Esophagus muscularis mucosa (tissue), 4 donors: ENCODE data around the gene COMMD8. TPM values are rescaled to one million over a fixed set of nuclear protein-coding genes. Genes with fewer than 3 reads are reported as not detected.

ENCODE experiments used
- DNase-seq: peaks from one replicate; pipeline ENCODE4 v3.0.0-alpha.2; 2017; ENCODE audit errors: extremely low spot score
- H3K27ac ChIP-seq, 4 donors: fragments of 200-600 bp; sonication (generic); replicated peaks in 1 of 4; 1 replicate in 3 of 4; 2 replicates in 1 of 4; pipeline ENCODE4 v1.5.1; 2016 to 2019; ENCODE audit warnings: mild to moderate bottlenecking in 1 of 4
- H3K27me3 ChIP-seq, 4 donors: fragments of 200-600 bp; sonication (generic); one replicate each; pipeline versions ENCODE4 v1.5.1 to v1.6.0; 2016 to 2019
- H3K36me3 ChIP-seq, 4 donors: fragments of 200-600 bp; sonication (generic); one replicate each; pipeline ENCODE4 v1.5.1; 2016 to 2019
- H3K4me1 ChIP-seq, 4 donors: fragments of 200-600 bp; sonication (generic); one replicate each; pipeline ENCODE4 v1.5.1; 2016 to 2019
- H3K4me3 ChIP-seq, 4 donors: fragments of 200-600 bp; sonication (generic); 1 replicate in 2 of 4; 2 replicates in 2 of 4; pipeline ENCODE4 v1.5.1; 2016 to 2019; ENCODE audit warnings: mild to moderate bottlenecking in 4 of 4, moderate library complexity in 1 of 4
- H3K9me3 ChIP-seq, 4 donors: fragments of 200-600 bp; sonication (generic); 1 replicate in 3 of 4; 2 replicates in 1 of 4; pipeline ENCODE4 v1.5.1; 2016 to 2019
- EP300 ChIP-seq: sonication (generic); formaldehyde crosslinking; IDR thresholded peaks from one replicate; pipeline ENCODE4 v1.6.1; 2017; ENCODE audit warnings: antibody characterized with exemption
- POLR2A ChIP-seq: fragments of 450-650 bp; IDR thresholded peaks from one replicate; pipeline ENCODE4 v1.6.1; 2017; ENCODE audit warnings: antibody characterized with exemption, moderate library complexity, mild to moderate bottlenecking, low read depth
- POLR2AphosphoS5 ChIP-seq, 2 donors: sonication (generic); formaldehyde crosslinking; IDR thresholded peaks; one replicate each; pipeline ENCODE4 v1.6.1; 2017; ENCODE audit warnings: antibody characterized with exemption in 2 of 2
- WGBS: methylation state at CpG from one replicate; pipeline ENCODE4 v1.1.5; 2018; 5-methylcytosine and 5-hydroxymethylcytosine counted together
- intact Hi-C: fragments of 100-400 bp; cut with DNase I; formaldehyde crosslinking; loops from one replicate; pipeline ENCODE4 v1.15.1; 2023
- total RNA-seq, 4 donors: library from RNA; depleted of rRNA; stranded (reverse); fragments of >200 nt; gene quantifications; one replicate each; pipeline versions ENCODE4 v1.1.0 to v1.2.1, GENCODE V29; 2016
- TF ChIP-seq, protein P1 (sequence below), 3 experiments: fragments of 200-600 bp in 2 of 3; fragments of 450-650 bp in 1 of 3; sonication (generic) in 2 of 3; IDR thresholded peaks; one replicate each; pipeline ENCODE4 v1.5.1; 2017 to 2019; ENCODE audit warnings: antibody characterized with exemption in 3 of 3, mild to moderate bottlenecking in 2 of 3, moderate library complexity in 1 of 3

Gene COMMD8
- total RNA-seq, 4 donors from 2014 or later: 10.3 to 19.9 (median 14.1) TPM

DNA sequence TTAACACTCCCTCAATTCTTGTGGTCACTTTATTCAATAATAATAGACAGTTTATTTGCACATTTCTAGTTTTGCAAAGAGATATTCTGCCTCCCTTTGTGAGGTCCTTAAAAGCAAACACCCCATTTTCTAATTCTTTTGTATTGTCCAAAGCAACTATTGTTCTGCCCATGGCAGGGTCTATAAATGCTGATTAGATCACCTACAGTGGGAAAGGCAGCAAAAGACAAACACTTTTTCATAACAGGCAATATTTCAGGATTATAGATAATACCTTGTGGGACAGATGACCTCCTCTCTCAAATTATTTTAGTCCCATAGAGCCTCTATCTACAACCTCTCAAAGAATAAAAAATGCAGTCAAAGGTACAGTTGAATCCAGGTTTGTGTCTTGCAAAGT, 28.6 kb downstream of the COMMD8 start:
- no peaks in the 10 kb centered on the region for H3K36me3 ChIP-seq
- no peak overlapping the region for H3K27ac ChIP-seq
- no peak overlapping the region for H3K4me3 ChIP-seq
- intact Hi-C loops: no loop called here
- no peaks in the 10 kb centered on the region for H3K9me3 ChIP-seq
- no peaks in the 10 kb centered on the region for H3K27me3 ChIP-seq
- no peak for DNase-seq
- TF ChIP-seq EP300 (no peak), POLR2A (no peak), POLR2AphosphoS5 (IDR thresholded peaks at IDR 0.05) (no peak)
- TF ChIP-seq, protein P1, sequence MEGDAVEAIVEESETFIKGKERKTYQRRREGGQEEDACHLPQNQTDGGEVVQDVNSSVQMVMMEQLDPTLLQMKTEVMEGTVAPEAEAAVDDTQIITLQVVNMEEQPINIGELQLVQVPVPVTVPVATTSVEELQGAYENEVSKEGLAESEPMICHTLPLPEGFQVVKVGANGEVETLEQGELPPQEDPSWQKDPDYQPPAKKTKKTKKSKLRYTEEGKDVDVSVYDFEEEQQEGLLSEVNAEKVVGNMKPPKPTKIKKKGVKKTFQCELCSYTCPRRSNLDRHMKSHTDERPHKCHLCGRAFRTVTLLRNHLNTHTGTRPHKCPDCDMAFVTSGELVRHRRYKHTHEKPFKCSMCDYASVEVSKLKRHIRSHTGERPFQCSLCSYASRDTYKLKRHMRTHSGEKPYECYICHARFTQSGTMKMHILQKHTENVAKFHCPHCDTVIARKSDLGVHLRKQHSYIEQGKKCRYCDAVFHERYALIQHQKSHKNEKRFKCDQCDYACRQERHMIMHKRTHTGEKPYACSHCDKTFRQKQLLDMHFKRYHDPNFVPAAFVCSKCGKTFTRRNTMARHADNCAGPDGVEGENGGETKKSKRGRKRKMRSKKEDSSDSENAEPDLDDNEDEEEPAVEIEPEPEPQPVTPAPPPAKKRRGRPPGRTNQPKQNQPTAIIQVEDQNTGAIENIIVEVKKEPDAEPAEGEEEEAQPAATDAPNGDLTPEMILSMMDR (IDR thresholded peaks at IDR 0.05): no peak
- no peaks in the 10 kb centered on the region for H3K4me1 ChIP-seq

DNA sequence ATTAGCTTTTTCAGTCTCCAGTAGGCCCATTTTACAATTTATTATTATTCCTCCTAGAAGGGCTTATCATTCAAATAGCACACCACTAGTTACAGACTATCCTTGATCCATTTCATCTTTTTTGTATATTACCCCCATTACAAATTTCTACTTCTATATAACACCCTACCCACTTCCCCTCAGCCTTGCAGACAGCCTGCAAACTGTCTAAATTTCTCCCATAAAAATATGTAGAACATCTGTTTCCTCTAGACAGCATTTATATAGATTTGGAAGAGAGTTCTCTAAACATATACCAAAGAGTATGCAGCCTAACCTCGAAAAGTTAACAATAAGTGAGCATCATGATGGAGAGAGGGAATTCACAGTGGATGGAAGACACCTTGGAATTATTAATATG, 30.8 kb downstream of the COMMD8 start:
- no peak overlapping the region for H3K4me3 ChIP-seq
- TF ChIP-seq POLR2AphosphoS5 (IDR thresholded peaks at IDR 0.05) (no peak), EP300 (no peak), POLR2A (no peak)
- TF ChIP-seq, protein P1 (IDR thresholded peaks at IDR 0.05): no peak
- H3K36me3 ChIP-seq: no peaks in the 10 kb centered on the region
- H3K27me3 ChIP-seq: no peaks in the 10 kb centered on the region
- WGBS: 57% methylated on average over 1 of the region's 1 CpG
- H3K27ac ChIP-seq: no peak overlapping the region
- no peaks in the 10 kb centered on the region for H3K4me1 ChIP-seq
- intact Hi-C loops: no loop called here
- DNase-seq: no peak
- no peaks in the 10 kb centered on the region for H3K9me3 ChIP-seq

DNA sequence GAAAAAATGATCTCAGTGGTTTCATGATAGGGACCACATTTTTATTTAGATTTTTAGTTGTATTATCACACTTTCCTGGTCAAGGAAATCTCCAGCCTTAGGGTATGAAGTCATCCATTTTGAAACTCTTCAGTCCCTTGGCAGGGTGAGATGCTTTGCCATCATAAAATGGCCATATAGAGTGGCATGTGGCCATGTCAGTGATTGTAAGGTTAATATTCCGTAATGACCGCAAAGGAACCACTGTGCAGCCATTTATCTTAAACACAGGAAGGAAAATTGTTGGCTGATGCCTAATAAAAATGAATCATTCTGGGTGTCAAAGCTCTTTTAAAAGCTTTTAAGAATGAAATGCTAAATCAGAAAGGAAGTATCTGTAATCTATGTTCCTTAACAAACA, 35.6 kb downstream of the COMMD8 start:
- DNase-seq: no peak
- Histone ChIP-seq H3K27ac (no peak overlapping the region), H3K36me3 (no peaks in the 10 kb centered on the region), H3K9me3 (no peaks in the 10 kb centered on the region), H3K27me3 (no peaks in the 10 kb centered on the region), H3K4me1 (no peaks in the 10 kb centered on the region), H3K4me3 (no peak overlapping the region)
- intact Hi-C loops: no loop called here
- 67% methylated on average over 2 of the region's 2 CpGs for WGBS
- TF ChIP-seq, protein P1 (IDR thresholded peaks at IDR 0.05): no peak
- TF ChIP-seq POLR2A (no peak), POLR2AphosphoS5 (IDR thresholded peaks at IDR 0.05) (no peak), EP300 (no peak)

DNA sequence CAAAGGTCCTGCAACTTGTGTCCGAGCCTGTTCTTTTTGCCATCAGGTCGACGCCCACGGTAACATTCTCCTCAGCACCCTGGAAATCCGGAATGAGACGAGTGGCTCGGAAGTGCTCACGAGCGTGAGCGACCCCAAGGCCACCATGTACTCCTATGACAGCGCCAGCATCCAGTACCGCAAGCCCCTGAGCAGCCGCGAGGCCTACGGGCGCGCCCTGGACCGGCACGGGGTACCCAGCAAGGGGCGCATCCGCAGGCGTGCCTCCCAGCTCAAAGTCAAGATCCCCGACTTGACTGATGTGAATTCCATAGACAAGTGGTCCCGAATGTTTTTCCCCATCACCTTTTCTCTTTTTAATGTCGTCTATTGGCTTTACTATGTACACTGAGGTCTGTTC, 37.9 kb downstream of the COMMD8 start:
- intact Hi-C loops: no loop called here
- WGBS: 95% methylated on average over 24 of the region's 25 CpGs
- no peak for TF ChIP-seq POLR2A
- no peak for TF ChIP-seq POLR2AphosphoS5 (IDR thresholded peaks at IDR 0.05)
- TF ChIP-seq, protein P1 (IDR thresholded peaks at IDR 0.05): no peak
- TF ChIP-seq EP300: no peak
- no peaks in the 10 kb centered on the region for H3K4me1 ChIP-seq
- no peaks in the 10 kb centered on the region for H3K27me3 ChIP-seq
- no peaks in the 10 kb centered on the region for H3K9me3 ChIP-seq
- no peak overlapping the region for H3K4me3 ChIP-seq
- H3K27ac ChIP-seq: no peak overlapping the region
- no peaks in the 10 kb centered on the region for H3K36me3 ChIP-seq
- no peak for DNase-seq

DNA sequence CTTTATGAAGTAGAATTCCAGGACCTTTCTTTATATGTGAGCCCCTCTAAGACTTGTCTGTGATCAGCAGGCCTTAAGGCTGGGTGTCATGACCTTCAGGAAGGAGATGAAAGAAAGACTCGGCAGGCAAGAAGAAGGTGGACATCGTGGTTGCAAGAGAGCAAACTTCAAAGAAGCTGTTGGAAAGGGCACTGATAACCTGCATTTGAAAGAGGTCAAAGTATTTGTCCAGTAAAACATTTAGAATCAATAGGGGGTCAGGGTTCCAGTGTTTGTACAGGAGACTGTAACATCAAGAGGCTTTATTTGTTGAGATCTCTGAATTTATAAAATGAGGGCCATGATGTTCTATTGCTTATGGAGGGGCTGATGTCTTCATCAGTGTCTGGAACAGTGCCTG, 44.2 kb downstream of the COMMD8 start:
- intact Hi-C loops: no loop called here
- no peak for TF ChIP-seq POLR2AphosphoS5 (IDR thresholded peaks at IDR 0.05)
- TF ChIP-seq EP300: no peak
- TF ChIP-seq, protein P1 (IDR thresholded peaks at IDR 0.05): no peak
- TF ChIP-seq POLR2A: no peak
- 58% methylated on average over 2 of the region's 2 CpGs for WGBS

More for the DNA sequence above, 44.2 kb downstream of the COMMD8 start:
- Histone ChIP-seq H3K4me1 (no peaks in the 10 kb centered on the region), H3K27me3 (no peaks in the 10 kb centered on the region), H3K36me3 (no peaks in the 10 kb centered on the region), H3K27ac (no peak overlapping the region), H3K4me3 (no peak overlapping the region), H3K9me3 (no peaks in the 10 kb centered on the region)
- no peak for DNase-seq
